ENCODE results near the gene GRIK2. TPM values are rescaled to one million over a fixed set of nuclear protein-coding genes. Genes with fewer than 3 reads are reported as not detected.

The GRIK2 gene
- total and polyA plus RNA-seq, 7 donors = 0.03 to 2.9 (median 0.53) TPM; not detected in 1

- H3K27me3 ChIP-seq (ENCODE audit: insufficient read depth in 3 of 3, low read length in 2 of 3) = peaks cover 0 to 8% (median 4%) of the 10 kb centered on the region in 3 donors
- 29 to 43% (median 43%) methylated on average over 1 of the region's 1 CpG for WGBS, 3 donors
- intact Hi-C loops (cut with DNase I) = no loop called here
- H3K36me3 ChIP-seq (ENCODE audit: insufficient read depth in 1 of 2, low read depth in 1 of 2) = no peaks in the 10 kb centered on the region
- no peak for TF ChIP-seq CTCF (IDR thresholded peaks at IDR 0.05)
- no peak for ATAC-seq
- H3K4me3 ChIP-seq = no peak overlapping the region
- no peak for DNase-seq
- no peaks in the 10 kb centered on the region for H3K4me1 ChIP-seq
- H3K27ac ChIP-seq = no peak overlapping the region
- no peaks in the 10 kb centered on the region for H3K9me3 ChIP-seq
Observed at GRCh38 chr6:101386982-101387381, 6.5 kb upstream of the GRIK2 start.

GRCh38 chr6:101391772-101392585 is 1.5 kb upstream of the GRIK2 start:
- H3K4me3 ChIP-seq = no peak overlapping the region
- WGBS, 3 donors = 2 to 4% (median 3%) methylated on average over 24 of the region's 24 CpGs
- no peak for TF ChIP-seq CTCF (IDR thresholded peaks at IDR 0.05)
- DNase-seq (no peak), ATAC-seq (no peak)
- H3K9me3 ChIP-seq = no peaks in the 10 kb centered on the region
- no peak overlapping the region for H3K27ac ChIP-seq
- H3K27me3 ChIP-seq (ENCODE audit: insufficient read depth in 3 of 3, low read length in 2 of 3) = peaks cover 0 to 41% (median 14%) of the 10 kb centered on the region in 3 donors
- H3K4me1 ChIP-seq = no peaks in the 10 kb centered on the region
- intact Hi-C loops (cut with DNase I) = no loop called here
- no peaks in the 10 kb centered on the region for H3K36me3 ChIP-seq (ENCODE audit: insufficient read depth in 1 of 2, low read depth in 1 of 2)

DNA sequence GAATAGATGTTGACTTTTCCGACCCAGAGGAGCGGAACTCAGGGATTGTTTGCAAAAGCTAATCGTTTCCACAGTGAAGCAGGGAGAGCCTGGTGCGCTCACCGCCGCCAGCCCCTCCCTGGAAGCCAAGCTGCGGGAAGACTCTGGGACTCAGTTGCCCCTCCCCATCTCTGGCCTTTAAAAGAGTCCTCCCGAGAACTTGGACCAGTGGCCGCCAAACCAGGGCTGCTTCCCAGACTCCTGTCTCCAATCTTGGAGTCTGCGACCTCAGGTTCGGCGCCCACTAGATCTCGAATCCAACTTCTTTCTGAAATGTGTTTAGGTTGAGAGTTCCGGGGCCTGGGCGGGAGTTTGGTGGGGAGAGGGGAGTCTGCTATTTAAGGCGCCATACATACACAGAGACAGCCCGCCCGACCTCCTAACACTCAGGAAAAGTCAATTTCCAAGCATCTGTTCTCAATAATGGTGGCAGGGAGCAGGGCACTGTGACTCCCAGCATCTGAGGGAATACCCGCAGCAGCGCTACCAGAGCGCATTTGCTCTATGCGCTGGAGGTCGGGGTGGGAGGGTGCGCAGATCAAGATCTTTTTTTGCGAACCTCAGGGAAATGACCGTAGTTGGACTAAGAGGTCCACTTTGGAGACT is 800 bp upstream of the GRIK2 start:
- no peaks in the 10 kb centered on the region for H3K4me1 ChIP-seq
- intact Hi-C loops (cut with DNase I) = no loop called here
- H3K36me3 ChIP-seq (ENCODE audit: insufficient read depth in 1 of 2, low read depth in 1 of 2) = no peaks in the 10 kb centered on the region
- peak in 1 of 2 donors; percentile 34 for DNase-seq
- ATAC-seq = no peak
- WGBS, 3 donors = 2% methylated on average over 26 of the region's 26 CpGs
- H3K27me3 ChIP-seq (ENCODE audit: insufficient read depth in 3 of 3, low read length in 2 of 3) = peaks cover 0 to 45% (median 14%) of the 10 kb centered on the region in 3 donors
- TF ChIP-seq CTCF (IDR thresholded peaks at IDR 0.05) = no peak
- no peaks in the 10 kb centered on the region for H3K9me3 ChIP-seq
- no peak overlapping the region for H3K27ac ChIP-seq
- H3K4me3 ChIP-seq = peak overlapping the region; percentile 60

- Histone ChIP-seq H3K4me1 (no peaks in the 10 kb centered on the region), H3K36me3 (ENCODE audit: insufficient read depth in 1 of 2, low read depth in 1 of 2) (no peaks in the 10 kb centered on the region), H3K27me3 (ENCODE audit: insufficient read depth in 3 of 3, low read length in 2 of 3) (peaks cover 6 to 55% (median 17%) of the 10 kb centered on the region in 3 donors), H3K27ac (no peak overlapping the region), H3K9me3 (no peaks in the 10 kb centered on the region), H3K4me3 (peak overlapping the region; percentile 60)
- TF ChIP-seq CTCF (IDR thresholded peaks at IDR 0.05) = no peak
- DNase-seq (no peak), ATAC-seq (no peak)
- WGBS, 3 donors = 0% methylated on average over 26 to 28 of the region's 28 CpGs
- intact Hi-C loops (cut with DNase I) = no loop called here
Observed at GRCh38 chr6:101393829-101394251, 332 bp downstream of the GRIK2 start.

Data from psoas muscle (tissue), 8 donors.